ENCODE data around the gene ACBD4. TPM values are rescaled to one million over a fixed set of nuclear protein-coding genes. Genes with fewer than 3 reads are reported as not detected.

ACBD4 gene
- total and polyA plus RNA-seq, 5 donors from 2014 or later = 13.8 to 23.6 (median 15.6) TPM

- H3K9me3 Mint-ChIP-seq = no peaks in the 10 kb centered on the region
- Histone ChIP-seq H3K27ac (ENCODE audit: insufficient read depth, low read length, poor library complexity, severe bottlenecking) (no peak overlapping the region), H3K4me3 (ENCODE audit: low read depth, low read length) (no peak overlapping the region), H3K4me1 (ENCODE audit: control insufficient read depth, insufficient read depth, low read length, poor library complexity, severe bottlenecking) (no peaks in the 10 kb centered on the region), H3K36me3 (ENCODE audit: control insufficient read depth, insufficient read depth, low read length) (no peaks in the 10 kb centered on the region), H3K27me3 (ENCODE audit: control insufficient read depth, insufficient read depth, low read length) (no peaks in the 10 kb centered on the region), H3K9me3 (ENCODE audit: control insufficient read depth in 2 of 2, low read length in 2 of 2) (no peaks in the 10 kb centered on the region)
- DNase-seq (no peak), ATAC-seq (ENCODE audit: low read depth in 2 of 2) (peak in 1 of 2 donors; percentile 13)
- H3K36me3 Mint-ChIP-seq = no peaks in the 10 kb centered on the region
- peaks cover 3% of the 10 kb centered on the region for H3K27me3 Mint-ChIP-seq
- peak overlapping the region in 1 of 3 donors; percentile 29 for H3K27ac Mint-ChIP-seq
- no peak overlapping the region for H3K4me3 Mint-ChIP-seq
- peaks cover 0 to 3% (median under 1%) of the 10 kb centered on the region in 4 donors for H3K4me1 Mint-ChIP-seq
Observed at GRCh38 chr17:45117848-45118646, 17.4 kb upstream of the ACBD4 start.

GRCh38 chr17:45118691-45119090 lies 16.8 kb upstream of the ACBD4 start:
- no peak for ATAC-seq (ENCODE audit: low read depth in 2 of 2)
- no peaks in the 10 kb centered on the region for H3K9me3 Mint-ChIP-seq
- H3K4me1 Mint-ChIP-seq = peaks cover 0 to 7% (median under 1%) of the 10 kb centered on the region in 4 donors
- no peak overlapping the region for H3K4me3 Mint-ChIP-seq
- peaks cover 6% of the 10 kb centered on the region for H3K27me3 Mint-ChIP-seq
- no peaks in the 10 kb centered on the region for H3K36me3 Mint-ChIP-seq
- DNase-seq = no peak
- no peaks in the 10 kb centered on the region for H3K9me3 ChIP-seq (ENCODE audit: control insufficient read depth in 2 of 2, low read length in 2 of 2)
- H3K4me3 ChIP-seq (ENCODE audit: low read depth, low read length) = no peak overlapping the region
- H3K27ac ChIP-seq (ENCODE audit: insufficient read depth, low read length, poor library complexity, severe bottlenecking) = no peak overlapping the region
- H3K27me3 ChIP-seq (ENCODE audit: control insufficient read depth, insufficient read depth, low read length) = no peaks in the 10 kb centered on the region
- no peaks in the 10 kb centered on the region for H3K36me3 ChIP-seq (ENCODE audit: control insufficient read depth, insufficient read depth, low read length)
- H3K4me1 ChIP-seq (ENCODE audit: control insufficient read depth, insufficient read depth, low read length, poor library complexity, severe bottlenecking) = no peaks in the 10 kb centered on the region
- no peak overlapping the region for H3K27ac Mint-ChIP-seq

- DNase-seq (no peak), ATAC-seq (ENCODE audit: low read depth in 2 of 2) (no peak)
- no peak overlapping the region for H3K4me3 Mint-ChIP-seq
- H3K27me3 ChIP-seq (ENCODE audit: control insufficient read depth, insufficient read depth, low read length) = no peaks in the 10 kb centered on the region
- no peak overlapping the region for H3K4me3 ChIP-seq (ENCODE audit: low read depth, low read length)
- no peaks in the 10 kb centered on the region for H3K36me3 ChIP-seq (ENCODE audit: control insufficient read depth, insufficient read depth, low read length)
- no peaks in the 10 kb centered on the region for H3K9me3 Mint-ChIP-seq
- H3K27ac Mint-ChIP-seq = no peak overlapping the region
- H3K27ac ChIP-seq (ENCODE audit: insufficient read depth, low read length, poor library complexity, severe bottlenecking) = no peak overlapping the region
- no peaks in the 10 kb centered on the region for H3K36me3 Mint-ChIP-seq
- peaks cover 0 to 7% (median 3%) of the 10 kb centered on the region in 4 donors for H3K4me1 Mint-ChIP-seq
- H3K27me3 Mint-ChIP-seq = peaks cover 6% of the 10 kb centered on the region
- H3K9me3 ChIP-seq (ENCODE audit: control insufficient read depth in 2 of 2, low read length in 2 of 2) = no peaks in the 10 kb centered on the region
- peaks cover 3% of the 10 kb centered on the region for H3K4me1 ChIP-seq (ENCODE audit: control insufficient read depth, insufficient read depth, low read length, poor library complexity, severe bottlenecking)
Observed at GRCh38 chr17:45119964-45120363, 15.5 kb upstream of the ACBD4 start.

GRCh38 chr17:45120558-45120957 lies 14.9 kb upstream of the ACBD4 start:
- H3K27me3 ChIP-seq (ENCODE audit: control insufficient read depth, insufficient read depth, low read length) = no peaks in the 10 kb centered on the region
- Mint-ChIP-seq H3K4me3 (no peak overlapping the region), H3K9me3 (no peaks in the 10 kb centered on the region), H3K36me3 (no peaks in the 10 kb centered on the region), H3K27ac (no peak overlapping the region), H3K4me1 (peaks cover 0 to 7% (median 3%) of the 10 kb centered on the region in 4 donors), H3K27me3 (peaks cover 6% of the 10 kb centered on the region)
- ATAC-seq (ENCODE audit: low read depth in 2 of 2) (no peak), DNase-seq (no peak)
- no peak overlapping the region for H3K27ac ChIP-seq (ENCODE audit: insufficient read depth, low read length, poor library complexity, severe bottlenecking)
- no peak overlapping the region for H3K4me3 ChIP-seq (ENCODE audit: low read depth, low read length)
- no peaks in the 10 kb centered on the region for H3K36me3 ChIP-seq (ENCODE audit: control insufficient read depth, insufficient read depth, low read length)
- H3K4me1 ChIP-seq (ENCODE audit: control insufficient read depth, insufficient read depth, low read length, poor library complexity, severe bottlenecking) = peaks cover 3% of the 10 kb centered on the region
- H3K9me3 ChIP-seq (ENCODE audit: control insufficient read depth in 2 of 2, low read length in 2 of 2) = no peaks in the 10 kb centered on the region

GRCh38 chr17:45121055-45121454 lies 14.4 kb upstream of the ACBD4 start:
- no peaks in the 10 kb centered on the region for H3K36me3 ChIP-seq (ENCODE audit: control insufficient read depth, insufficient read depth, low read length)
- Mint-ChIP-seq H3K9me3 (no peaks in the 10 kb centered on the region), H3K27ac (no peak overlapping the region), H3K27me3 (peaks cover 6% of the 10 kb centered on the region), H3K4me1 (peaks cover 0 to 7% (median 3%) of the 10 kb centered on the region in 4 donors), H3K4me3 (no peak overlapping the region), H3K36me3 (no peaks in the 10 kb centered on the region)
- H3K27me3 ChIP-seq (ENCODE audit: control insufficient read depth, insufficient read depth, low read length) = no peaks in the 10 kb centered on the region
- H3K4me3 ChIP-seq (ENCODE audit: low read depth, low read length) = no peak overlapping the region
- H3K9me3 ChIP-seq (ENCODE audit: control insufficient read depth in 2 of 2, low read length in 2 of 2) = no peaks in the 10 kb centered on the region
- peaks cover 3% of the 10 kb centered on the region for H3K4me1 ChIP-seq (ENCODE audit: control insufficient read depth, insufficient read depth, low read length, poor library complexity, severe bottlenecking)
- H3K27ac ChIP-seq (ENCODE audit: insufficient read depth, low read length, poor library complexity, severe bottlenecking) = no peak overlapping the region
- no peak for ATAC-seq (ENCODE audit: low read depth in 2 of 2)
- no peak for DNase-seq

GRCh38 chr17:45123076-45123770 lies 12.3 kb upstream of the ACBD4 start:
- Histone ChIP-seq H3K36me3 (ENCODE audit: control insufficient read depth, insufficient read depth, low read length) (no peaks in the 10 kb centered on the region), H3K27me3 (ENCODE audit: control insufficient read depth, insufficient read depth, low read length) (no peaks in the 10 kb centered on the region), H3K4me1 (ENCODE audit: control insufficient read depth, insufficient read depth, low read length, poor library complexity, severe bottlenecking) (peaks cover 3% of the 10 kb centered on the region), H3K4me3 (ENCODE audit: low read depth, low read length) (no peak overlapping the region), H3K27ac (ENCODE audit: insufficient read depth, low read length, poor library complexity, severe bottlenecking) (no peak overlapping the region), H3K9me3 (ENCODE audit: control insufficient read depth in 2 of 2, low read length in 2 of 2) (no peaks in the 10 kb centered on the region)
- Mint-ChIP-seq H3K4me1 (peaks cover 0 to 7% (median 3%) of the 10 kb centered on the region in 4 donors), H3K9me3 (no peaks in the 10 kb centered on the region), H3K27me3 (peaks cover 6% of the 10 kb centered on the region), H3K4me3 (no peak overlapping the region), H3K36me3 (no peaks in the 10 kb centered on the region), H3K27ac (no peak overlapping the region)
- ATAC-seq (ENCODE audit: low read depth in 2 of 2) (no peak), DNase-seq (no peak)

GRCh38 chr17:45123930-45124796 lies 11.3 kb upstream of the ACBD4 start:
- peaks cover 0 to 7% (median 3%) of the 10 kb centered on the region in 4 donors for H3K4me1 Mint-ChIP-seq
- DNase-seq = peak in 1 of 3 donors; percentile 53
- ATAC-seq (ENCODE audit: low read depth in 2 of 2) = peak; percentile 71 to 84

More at GRCh38 chr17:45123930-45124796, 11.3 kb upstream of the ACBD4 start:
- H3K27ac Mint-ChIP-seq = peak overlapping the region in 1 of 3 donors; percentile 75
- H3K9me3 Mint-ChIP-seq = no peaks in the 10 kb centered on the region
- H3K4me3 Mint-ChIP-seq = no peak overlapping the region
- Histone ChIP-seq H3K36me3 (ENCODE audit: control insufficient read depth, insufficient read depth, low read length) (no peaks in the 10 kb centered on the region), H3K9me3 (ENCODE audit: control insufficient read depth in 2 of 2, low read length in 2 of 2) (no peaks in the 10 kb centered on the region), H3K27me3 (ENCODE audit: control insufficient read depth, insufficient read depth, low read length) (no peaks in the 10 kb centered on the region), H3K4me3 (ENCODE audit: low read depth, low read length) (no peak overlapping the region), H3K27ac (ENCODE audit: insufficient read depth, low read length, poor library complexity, severe bottlenecking) (no peak overlapping the region), H3K4me1 (ENCODE audit: control insufficient read depth, insufficient read depth, low read length, poor library complexity, severe bottlenecking) (peaks cover 3% of the 10 kb centered on the region)
- H3K27me3 Mint-ChIP-seq = peaks cover 6% of the 10 kb centered on the region
- H3K36me3 Mint-ChIP-seq = no peaks in the 10 kb centered on the region
